HG03045 (cell line): ENCODE data around the gene SRD5A1.

ENCODE experiments used
- ATAC-seq: cut with Tn5 transposase; IDR thresholded peaks from one replicate; pipeline ENCODE4 v1.9.1; 2021; ENCODE audit warnings: mild to moderate bottlenecking, moderate library complexity; ENCODE audit not compliant: unreplicated experiment

Gene SRD5A1

DNA sequence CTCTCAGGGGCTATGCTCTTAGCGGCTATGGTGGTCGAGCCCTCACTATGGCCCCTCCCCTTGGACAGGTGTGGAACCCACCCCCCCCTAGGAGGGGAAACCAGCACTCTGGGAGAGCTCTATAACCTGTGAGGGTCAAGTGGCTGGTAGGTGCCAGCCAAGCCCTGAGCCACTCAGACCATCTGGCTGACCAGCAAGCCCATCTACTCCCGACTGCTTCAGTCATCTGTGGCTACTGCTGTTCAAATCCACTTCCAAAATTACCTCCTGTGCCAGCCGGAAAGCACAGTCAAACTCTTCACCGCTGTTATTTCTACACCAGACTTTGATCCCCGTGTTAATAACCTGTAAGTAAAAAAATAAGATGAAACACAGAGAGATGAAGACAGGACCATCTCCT is 28.9 kb upstream of the SRD5A1 start:
- no peak for ATAC-seq

DNA sequence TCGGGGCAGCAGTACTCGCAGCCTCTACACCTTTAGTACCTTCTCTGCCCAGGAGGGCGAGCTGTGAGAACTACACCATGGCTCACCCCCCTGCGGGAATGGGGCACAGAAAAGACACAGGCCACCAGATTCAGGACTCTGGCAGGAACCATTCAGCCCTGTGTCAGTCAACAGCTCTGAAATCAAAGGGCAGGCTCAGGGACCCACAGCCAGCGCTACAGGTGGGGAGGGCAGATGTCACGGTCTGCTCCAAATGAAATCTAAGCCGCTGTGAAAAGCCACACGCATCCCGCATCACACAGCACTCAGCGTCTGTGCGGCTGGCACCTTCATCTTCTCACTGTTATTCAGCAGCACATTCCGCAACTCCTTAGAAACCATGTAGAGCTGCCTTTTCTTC is 28.3 kb upstream of the SRD5A1 start:
- no peak for ATAC-seq

DNA sequence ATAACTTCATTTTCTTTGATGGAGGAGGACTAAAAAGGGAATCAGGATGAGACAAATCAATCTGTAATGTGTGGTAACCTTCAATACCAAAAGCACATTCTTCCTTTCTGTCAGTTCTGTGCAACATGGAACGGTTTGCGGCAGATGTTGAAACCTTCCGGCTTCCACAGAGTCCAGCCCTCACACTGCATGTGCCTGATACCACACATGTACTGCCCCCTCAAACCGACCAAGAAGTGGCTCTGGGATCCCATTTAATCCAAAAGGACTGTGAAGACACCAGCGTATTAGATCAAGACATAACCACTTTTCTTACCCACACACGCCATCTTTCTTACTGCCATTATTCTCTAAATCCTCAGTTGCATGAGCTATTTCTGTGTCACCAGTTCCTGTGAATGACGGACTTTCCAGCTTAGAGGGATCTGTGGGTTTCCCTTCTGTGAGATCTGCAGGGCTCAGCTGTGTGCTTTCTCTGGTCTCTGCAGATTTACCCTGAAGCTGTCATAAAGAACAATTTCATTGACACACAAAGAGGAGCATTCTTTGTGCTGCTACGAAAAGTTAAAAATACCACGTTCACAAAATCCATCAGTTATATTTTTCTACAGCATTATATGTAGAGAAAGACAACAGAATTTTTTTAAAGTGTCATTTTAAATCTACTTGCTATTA is 26.2 kb upstream of the SRD5A1 start:
- no peak for ATAC-seq

DNA sequence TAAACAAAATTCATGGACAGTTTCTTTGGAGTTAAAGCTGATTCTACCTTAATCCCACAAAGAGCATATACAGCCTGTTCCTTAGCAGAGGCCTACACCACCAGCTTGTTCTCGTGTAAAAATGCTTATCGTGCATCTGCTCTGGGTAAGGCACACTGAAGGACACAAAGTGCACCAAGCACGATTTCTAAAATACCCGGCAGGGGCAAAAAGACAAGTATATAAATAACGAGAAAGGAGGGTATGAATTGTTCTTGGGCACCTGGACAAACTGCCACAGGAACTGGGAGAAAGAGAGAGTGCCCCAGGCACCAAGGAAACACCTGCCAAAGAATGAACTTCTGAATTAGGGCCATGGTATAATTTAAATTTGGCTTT is 25.7 kb upstream of the SRD5A1 start:
- no peak for ATAC-seq

DNA sequence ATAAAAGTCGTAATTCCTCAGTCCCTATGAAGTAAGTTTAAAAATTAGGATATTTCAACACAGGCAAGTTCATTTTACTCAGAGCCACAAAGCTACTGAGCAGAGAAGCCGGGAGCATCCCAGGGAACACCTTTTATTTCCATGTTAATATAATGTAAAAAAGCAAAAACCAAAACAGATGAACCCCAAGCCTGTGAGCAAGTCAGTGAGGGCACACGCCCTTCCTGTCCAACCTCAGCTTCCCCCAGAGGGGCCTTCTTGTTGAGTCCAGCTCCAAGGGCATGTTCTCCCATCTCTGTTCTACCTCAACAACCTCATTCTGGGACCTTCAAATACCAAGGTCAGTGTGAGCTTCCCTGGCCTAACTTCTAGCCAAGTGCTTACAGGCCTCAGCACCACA is 25.2 kb upstream of the SRD5A1 start:
- no peak for ATAC-seq

DNA sequence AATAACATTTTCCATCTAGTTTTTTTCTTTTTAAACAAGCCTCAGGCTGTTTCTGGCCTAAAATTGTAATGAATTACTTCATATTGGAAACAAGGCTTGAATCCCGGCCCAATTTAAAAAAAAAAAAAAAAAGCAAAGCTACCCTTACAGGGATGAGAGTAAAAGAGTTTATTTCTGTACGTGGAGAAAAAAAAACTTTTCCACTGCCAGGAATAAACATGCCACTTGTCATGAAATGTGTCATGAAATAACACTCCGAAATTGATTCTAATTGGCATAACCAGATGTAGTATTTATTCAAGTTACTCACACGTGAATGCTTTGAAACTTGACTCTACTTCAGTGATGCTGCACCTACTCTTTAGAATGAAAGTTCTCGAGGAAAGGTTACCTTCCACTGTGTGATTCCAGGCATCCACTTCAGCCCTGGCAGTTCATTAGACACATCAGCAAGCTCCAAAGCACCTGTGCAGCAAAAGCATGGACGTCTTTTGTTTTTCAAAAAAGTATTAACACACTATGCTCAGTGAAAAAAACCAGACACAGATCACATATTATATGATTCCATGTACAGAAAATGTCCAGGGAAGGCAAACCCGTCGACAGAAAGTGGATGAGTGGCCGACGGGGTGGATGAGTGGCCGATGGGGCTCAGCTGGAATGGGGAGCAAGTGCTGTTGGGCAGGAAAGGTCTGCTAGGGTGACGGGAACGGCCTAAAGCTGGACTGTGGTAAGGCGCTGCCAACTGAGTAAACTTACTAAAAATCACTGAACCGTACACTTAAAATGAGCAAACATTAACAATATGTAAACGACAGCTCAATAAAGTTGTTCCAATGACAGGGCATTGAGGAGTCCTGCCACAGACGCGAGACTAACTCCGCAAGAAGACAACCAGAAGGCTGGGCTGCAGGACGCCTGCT is 21.6 kb upstream of the SRD5A1 start:
- ATAC-seq: no peak

DNA sequence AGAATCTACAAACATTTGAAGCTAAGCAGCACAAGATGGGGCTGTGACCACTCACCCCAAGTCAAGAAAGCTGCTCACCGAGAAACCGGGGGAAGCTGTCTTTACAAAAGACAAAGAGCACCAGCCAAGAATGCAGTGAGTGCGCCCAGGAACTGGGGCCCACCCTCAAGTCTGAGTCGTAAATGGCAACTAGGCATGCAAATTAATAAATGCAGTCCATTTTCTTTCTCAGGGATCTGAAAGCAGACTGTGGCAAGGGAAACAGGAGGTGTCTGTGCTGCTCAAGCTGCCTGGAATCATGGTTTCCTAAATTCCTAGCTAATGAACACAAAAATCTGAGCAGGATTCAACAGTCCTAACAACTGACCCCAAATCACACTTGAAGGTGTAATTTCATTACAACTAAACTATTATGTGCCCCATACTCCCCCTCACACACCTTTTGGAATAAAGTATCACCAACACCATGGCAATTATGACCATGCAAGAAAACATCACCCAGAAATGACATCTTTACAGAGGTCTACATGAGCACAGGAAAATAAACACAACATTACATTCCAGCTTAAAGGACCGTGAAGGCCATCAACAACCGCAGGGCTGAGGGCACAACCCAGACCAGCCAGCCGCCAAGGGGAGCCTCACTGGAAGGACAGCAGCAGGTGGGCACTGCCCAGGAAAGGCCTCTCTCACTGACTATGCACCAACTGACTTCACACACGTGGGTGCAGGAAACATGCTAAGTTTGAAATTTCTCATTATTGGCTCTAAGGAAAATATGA is 18.0 kb upstream of the SRD5A1 start:
- no peak for ATAC-seq

DNA sequence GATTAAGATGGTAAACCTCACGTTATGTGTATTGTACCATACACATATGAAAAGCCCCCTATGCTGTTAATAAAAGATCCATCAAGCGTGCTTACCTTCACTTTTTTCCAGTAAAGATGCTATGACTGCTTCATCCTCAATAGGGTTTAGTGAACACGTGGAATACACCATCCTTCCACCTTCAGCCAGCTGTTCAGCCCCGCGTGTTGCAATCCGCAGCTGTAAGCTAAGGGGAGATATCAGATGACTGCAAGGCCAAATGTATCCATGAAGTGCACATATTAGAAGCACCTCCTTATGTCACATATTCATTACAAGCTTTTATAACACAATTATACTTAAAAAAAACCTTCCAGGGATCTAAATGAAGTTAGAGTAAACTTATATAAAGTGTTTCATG is 16.6 kb upstream of the SRD5A1 start:
- no peak for ATAC-seq

DNA sequence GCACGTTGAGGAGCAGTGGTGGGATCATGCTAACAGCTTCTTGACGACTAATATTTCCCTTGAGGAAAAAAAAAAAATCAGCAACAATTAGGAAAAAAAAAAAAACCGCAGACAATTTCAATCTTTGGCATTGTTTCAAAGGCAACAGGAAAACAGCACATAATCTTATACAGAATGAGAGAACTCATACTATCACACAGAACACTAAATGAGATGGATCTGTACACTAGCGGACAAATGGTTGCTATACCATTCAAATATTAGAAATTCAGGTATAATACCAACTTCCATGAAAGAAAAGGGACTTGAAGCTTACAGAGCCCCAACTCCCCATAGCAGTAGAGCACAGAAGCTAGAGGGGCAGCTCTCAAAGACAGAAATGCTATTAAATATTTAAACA is 10.0 kb upstream of the SRD5A1 start:
- ATAC-seq: no peak

DNA sequence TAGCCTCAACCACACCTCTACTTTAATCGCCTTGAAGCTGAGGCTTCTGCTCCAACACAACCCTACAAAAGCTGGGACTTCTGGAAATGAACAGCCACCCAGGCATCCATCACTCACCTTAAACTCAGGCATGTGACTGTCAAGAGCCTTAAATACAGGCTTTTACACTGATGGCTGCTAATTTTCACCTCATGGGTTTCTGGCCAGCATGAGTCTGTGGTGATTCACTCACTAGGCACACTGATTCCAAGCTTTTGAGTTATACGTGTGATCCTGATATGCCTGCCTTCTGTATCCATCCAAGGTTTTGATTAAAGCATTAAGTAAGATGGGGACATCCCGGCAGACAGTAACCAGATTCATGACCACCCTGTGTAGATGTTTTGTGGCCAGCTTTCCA is 9.3 kb upstream of the SRD5A1 start:
- ATAC-seq: no peak

DNA sequence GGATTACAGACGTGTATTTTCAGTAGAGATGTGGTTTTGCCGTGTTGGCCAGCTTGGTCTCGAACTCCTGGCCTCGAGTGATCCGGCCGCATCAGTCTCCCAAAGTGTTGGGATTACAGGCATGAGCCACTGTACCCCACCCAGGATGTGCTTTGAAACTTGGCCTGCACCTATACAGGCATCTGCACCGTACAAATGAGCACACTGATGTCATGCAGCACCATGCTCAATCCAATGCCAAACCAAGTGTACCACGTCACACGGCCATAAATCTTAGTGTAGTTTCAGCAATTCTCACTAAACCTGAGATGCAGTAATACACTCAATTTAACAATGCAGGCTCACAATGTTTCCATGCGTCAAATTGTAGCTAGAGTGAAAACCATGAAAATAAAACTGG is 6.7 kb upstream of the SRD5A1 start:
- no peak for ATAC-seq

DNA sequence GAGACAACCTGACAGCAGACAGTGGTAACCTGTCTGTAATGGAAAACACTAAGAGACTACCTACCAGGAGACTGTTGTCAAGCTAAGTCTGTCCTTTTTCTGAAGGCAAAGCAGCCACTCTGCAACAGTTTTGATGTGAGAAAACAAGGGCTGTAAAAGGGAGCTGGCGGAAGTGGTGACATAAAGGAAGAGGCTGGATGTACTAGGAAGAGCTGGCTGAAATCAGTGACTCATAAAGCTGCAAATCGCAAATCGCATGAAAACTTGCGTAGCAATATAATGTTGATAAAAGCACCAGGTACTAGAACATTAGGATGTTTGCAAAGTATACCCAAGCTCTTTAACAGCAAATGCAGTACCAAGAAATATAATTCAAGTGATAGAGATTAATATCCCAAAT is 1.8 kb upstream of the SRD5A1 start:
- ATAC-seq: no peak

DNA sequence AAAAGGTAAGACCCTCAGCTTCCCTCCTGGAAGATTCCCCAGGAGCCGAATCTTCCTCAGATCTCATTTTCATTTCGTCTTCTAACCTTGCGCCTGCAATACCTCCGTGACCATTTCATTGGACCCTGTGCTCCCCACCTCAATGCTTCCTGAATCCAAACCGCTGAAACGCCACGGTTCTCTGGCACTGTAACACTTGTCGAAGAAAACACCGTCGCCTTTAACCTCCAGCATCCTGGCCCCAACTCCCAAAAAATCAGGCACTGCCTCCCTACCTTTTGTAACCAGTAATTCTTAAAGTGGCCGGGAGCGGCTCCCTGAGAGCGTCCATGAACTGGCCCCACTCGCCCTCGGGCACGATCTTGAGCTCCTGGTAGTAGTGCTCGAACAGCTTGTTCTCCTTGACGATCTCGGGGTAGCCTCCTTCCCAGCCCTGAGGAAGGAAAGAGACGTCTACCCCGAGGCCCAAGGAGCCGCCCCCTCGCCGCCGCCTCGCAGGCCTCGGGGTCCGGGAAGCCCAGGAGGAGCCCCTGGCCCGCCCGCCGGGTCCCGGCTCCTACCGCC is 834 bp upstream of the SRD5A1 start:
- peak; percentile 29 for ATAC-seq

DNA sequence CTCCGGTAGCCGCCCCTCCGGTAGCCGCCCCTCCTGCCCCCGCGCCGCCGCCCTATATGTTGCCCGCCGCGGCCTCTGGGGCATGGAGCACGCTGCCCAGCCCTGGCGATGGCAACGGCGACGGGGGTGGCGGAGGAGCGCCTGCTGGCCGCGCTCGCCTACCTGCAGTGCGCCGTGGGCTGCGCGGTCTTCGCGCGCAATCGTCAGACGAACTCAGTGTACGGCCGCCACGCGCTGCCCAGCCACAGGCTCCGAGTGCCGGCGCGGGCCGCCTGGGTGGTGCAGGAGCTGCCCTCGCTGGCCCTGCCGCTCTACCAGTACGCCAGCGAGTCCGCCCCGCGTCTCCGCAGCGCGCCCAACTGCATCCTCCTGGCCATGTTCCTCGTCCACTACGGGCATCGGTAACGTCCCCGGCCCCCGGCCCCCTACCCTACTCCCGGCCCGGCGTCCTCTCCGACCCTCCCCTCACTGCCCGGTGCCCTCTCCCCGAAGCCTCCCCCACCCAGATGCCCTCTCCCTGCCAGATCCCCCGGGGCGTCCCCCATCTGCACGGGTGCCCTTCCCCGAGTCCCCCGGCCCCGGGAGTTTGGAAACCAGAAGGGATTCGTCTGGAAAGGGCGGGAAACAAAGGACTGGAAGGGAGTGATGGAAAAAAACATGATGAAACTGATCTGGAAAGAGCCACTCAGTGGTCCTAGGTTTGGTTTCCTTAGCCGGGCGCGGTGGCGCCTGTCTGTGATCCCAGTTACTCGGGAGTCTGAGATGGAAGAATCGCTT is 417 bp downstream of the SRD5A1 start:
- peak; percentile 54 for ATAC-seq

DNA sequence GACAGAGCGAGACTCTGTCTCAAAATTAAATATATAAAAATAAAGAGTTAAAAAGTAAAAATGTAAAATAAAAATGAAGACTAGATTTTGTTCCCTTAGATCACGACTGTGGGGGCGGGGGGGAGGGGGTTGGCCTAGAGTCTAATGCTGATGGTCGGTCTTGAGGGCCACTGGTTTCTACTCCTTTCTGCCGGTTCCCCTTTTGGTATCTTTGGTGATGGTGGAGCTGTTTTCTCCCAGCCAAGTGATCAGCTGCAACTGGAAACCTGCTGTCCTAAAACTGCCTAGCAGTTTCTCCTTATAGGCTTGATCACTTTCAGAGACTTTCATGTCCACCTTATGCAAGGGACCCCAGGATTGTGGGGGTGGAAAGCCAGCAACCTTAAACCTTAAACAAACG is 1.1 kb downstream of the SRD5A1 start:
- no peak for ATAC-seq

DNA sequence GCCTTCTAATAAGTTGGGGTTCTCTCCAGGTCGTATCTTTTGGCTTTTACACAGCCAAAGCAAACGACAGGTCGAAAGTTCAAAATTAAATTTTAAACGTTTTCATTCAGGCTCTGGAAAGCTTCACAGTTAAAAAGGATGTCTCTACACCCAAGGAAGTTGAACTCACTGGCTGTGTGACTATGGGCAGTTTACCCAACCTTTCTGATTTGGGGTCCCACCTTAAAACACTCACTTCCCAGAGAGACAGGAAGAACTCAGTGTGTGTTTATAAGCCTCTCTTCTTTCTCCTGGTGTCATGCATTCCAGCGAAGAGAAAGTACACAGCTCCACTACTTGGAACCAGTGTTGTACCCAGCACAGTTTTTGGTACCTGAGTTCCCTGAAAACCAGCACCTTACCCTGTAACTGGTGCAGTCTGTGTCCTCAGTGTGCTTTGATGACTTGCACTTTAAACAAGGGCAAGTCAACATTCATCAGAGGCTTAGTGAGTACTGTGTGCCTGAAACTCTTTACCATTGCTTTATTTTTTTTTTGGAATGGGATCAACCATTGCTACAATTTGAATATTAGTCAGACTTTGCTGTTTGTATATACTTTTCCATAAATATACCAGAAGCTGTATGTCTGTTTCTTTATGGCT is 1.7 kb downstream of the SRD5A1 start:
- no peak for ATAC-seq

DNA sequence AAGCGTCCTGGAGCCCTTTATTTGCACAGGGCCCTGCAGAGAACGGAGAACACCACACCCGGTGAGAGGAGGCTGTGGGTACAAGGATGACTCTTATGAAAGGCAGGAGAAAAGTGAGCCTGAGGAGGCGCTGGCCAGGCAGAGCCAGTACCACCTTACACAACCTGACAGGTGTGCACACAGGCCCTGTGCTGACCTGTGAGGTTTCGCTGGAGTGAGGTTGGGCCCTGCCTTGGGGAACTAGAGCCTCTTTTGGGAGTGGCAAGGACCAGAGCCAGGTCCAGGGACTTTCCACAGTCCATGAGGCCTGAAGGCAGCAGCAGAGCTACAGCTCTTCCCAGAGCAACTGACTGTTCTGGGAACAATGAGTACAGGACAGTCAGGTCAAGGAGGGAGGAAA is 3.1 kb downstream of the SRD5A1 start:
- ATAC-seq: no peak

DNA sequence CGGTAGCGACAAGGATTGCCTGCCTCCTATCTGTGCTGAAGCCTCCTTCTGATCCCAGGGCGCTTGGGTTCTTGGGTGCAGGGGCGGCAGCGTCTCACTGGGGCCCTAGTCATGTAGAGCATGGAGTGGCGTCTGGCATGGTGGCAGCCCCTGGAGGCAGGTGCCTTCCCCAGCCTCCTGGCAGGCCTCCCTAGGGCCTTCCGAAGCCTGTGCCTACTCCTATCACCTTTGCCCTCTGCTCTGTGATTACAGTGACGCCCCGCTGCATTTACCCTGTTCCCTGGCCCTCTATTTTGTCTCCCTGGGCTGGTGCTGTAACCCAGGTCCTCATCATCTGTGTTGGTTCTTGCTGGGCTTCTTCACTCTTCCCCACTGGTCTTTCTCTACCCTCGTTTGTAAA is 3.8 kb downstream of the SRD5A1 start:
- no peak for ATAC-seq

DNA sequence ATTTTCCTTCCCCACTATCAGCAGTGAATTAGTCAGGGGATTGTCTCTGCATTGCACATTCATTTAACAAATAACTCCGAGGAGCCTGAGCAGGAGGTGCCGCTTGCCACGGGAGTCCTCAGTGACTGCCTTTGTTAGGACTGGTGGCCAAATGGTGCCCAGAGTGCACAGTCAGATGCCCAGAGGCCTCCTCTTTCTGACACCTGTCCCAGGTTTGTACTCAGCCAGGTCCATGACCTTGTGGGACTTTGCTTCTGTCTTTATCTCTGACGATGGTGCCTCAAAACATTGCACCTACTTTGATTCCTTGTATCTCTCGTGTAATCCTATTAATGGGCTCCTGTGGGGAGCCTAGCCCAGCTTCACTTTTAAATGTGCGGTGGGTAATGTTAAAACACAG is 4.3 kb downstream of the SRD5A1 start:
- ATAC-seq: no peak

DNA sequence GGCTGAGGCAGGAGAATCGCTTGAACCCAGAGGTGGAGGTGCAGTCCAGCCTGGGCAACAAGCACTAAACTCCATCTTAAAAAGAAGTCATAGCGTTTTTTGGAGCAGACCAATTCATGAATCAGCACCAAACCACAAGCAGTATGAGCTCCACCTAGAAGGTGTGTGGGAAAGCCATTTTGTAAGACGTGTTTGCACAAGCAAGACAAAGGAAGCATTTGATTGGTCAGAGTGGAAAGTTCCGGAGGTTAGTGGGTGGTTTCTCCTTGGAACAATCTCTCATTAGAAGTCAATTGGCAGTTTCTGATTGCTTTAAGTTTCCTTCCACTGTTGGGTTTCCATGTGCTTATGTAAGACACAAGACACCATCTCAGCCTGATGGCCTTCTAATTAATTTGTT is 5.0 kb downstream of the SRD5A1 start:
- no peak for ATAC-seq
